Adipose tissue (tissue), 3 donors: ENCODE measurements around the gene DUSP22. TPM values are rescaled to one million over a fixed set of nuclear protein-coding genes. Genes with fewer than 3 reads are reported as not detected.
A peak's percentile ranks its signal among the peaks of the same experiment; 100 is the strongest.
"Not testable (repeated sequence)": the region's sequence is repeated elsewhere in the genome, so short reads cannot be mapped to it uniquely, and the experiment has no call there.

Experiments used
- H3K27ac ChIP-seq: one replicate; pipeline ENCODE4 v1.5.1; 2013; ENCODE audit warnings: low read depth, low read length
- WGBS, 3 donors: extraction: QIAGEN DNeasy Blood & Tissue Kit; methylation state at CpG; one replicate each; pipeline ENCODE4 v1.1.7; 2013; 5-methylcytosine and 5-hydroxymethylcytosine counted together
- polyA plus RNA-seq, 3 donors: library from polyadenylated mRNA; stranded (reverse); fragments of 200-250 nt; gene quantifications; one replicate each; pipeline ENCODE4 v1.2.3, GENCODE V29; 2013
- donor health status: healthy with polysubstance abuse.
- donor health status: Bipolar disorder and iron deficiency.
- donor health status: healthy.

Gene DUSP22
- polyA plus RNA-seq = 10 to 100 TPM; 38.5 to 58.3 (median 47.0) TPM

- WGBS, 3 donors = 16 to 30% (median 25%) methylated on average over 80 to 85 of the region's 85 CpGs
- H3K27ac ChIP-seq = peak within 1 kb of the TSS; percentile 90
Measured at GRCh38 chr6:291697-292505, at the start of gene DUSP22. Gene DUSP22, plus strand, starts transcription at chr6:292487. Its CDS starts 53 bp downstream, at chr6:292540.

GRCh38 chr6:246352-246751 is 45.9 kb upstream of the DUSP22 start:
- WGBS, 3 donors = 81 to 83% (median 82%) methylated on average over 8 of the region's 8 CpGs
- no peak overlapping the region for H3K27ac ChIP-seq

GRCh38 chr6:247351-247750 is 44.9 kb upstream of the DUSP22 start:
- no peak overlapping the region for H3K27ac ChIP-seq
- 77 to 84% (median 81%) methylated on average over 5 of the region's 5 CpGs for WGBS, 3 donors

- WGBS, 3 donors = 87 to 88% (median 88%) methylated on average over 6 of the region's 6 CpGs
- H3K27ac ChIP-seq = not testable (repeated sequence)
Measured at GRCh38 chr6:248046-248445, 44.2 kb upstream of the DUSP22 start.

GRCh38 chr6:250676-251075 is 41.6 kb upstream of the DUSP22 start:
- no peak overlapping the region for H3K27ac ChIP-seq

GRCh38 chr6:251920-252319 is 40.4 kb upstream of the DUSP22 start:
- 74 to 93% (median 87%) methylated on average over 2 of the region's 2 CpGs for WGBS, 3 donors
- H3K27ac ChIP-seq = no peak overlapping the region

GRCh38 chr6:252775-253535 is 39.3 kb upstream of the DUSP22 start:
- 42 to 73% (median 44%) methylated on average over 8 of the region's 8 CpGs for WGBS, 3 donors

GRCh38 chr6:254016-254415 is 38.3 kb upstream of the DUSP22 start:
- 61 to 82% (median 66%) methylated on average over 8 of the region's 8 CpGs for WGBS, 3 donors

More at GRCh38 chr6:252775-253535, 39.3 kb upstream of the DUSP22 start:
- H3K27ac ChIP-seq = no peak overlapping the region

GRCh38 chr6:255041-255750 is 37.1 kb upstream of the DUSP22 start:
- H3K27ac ChIP-seq = no peak overlapping the region
- 86 to 89% (median 88%) methylated on average over 9 of the region's 9 CpGs for WGBS, 3 donors

More at GRCh38 chr6:254016-254415, 38.3 kb upstream of the DUSP22 start:
- no peak overlapping the region for H3K27ac ChIP-seq

GRCh38 chr6:255751-256083 is 36.6 kb upstream of the DUSP22 start:
- 69 to 86% (median 79%) methylated on average over 8 of the region's 8 CpGs for WGBS, 3 donors

GRCh38 chr6:256169-256568 is 36.1 kb upstream of the DUSP22 start:
- WGBS, 3 donors = 87 to 99% (median 98%) methylated on average over 8 to 9 of the region's 9 CpGs
- H3K27ac ChIP-seq = no peak overlapping the region

More at GRCh38 chr6:255751-256083, 36.6 kb upstream of the DUSP22 start:
- H3K27ac ChIP-seq = no peak overlapping the region

GRCh38 chr6:257031-257725 is 35.1 kb upstream of the DUSP22 start:
- H3K27ac ChIP-seq = no peak overlapping the region
- 45 to 64% (median 45%) methylated on average over 8 of the region's 8 CpGs for WGBS, 3 donors

GRCh38 chr6:257774-258173 is 34.5 kb upstream of the DUSP22 start:
- H3K27ac ChIP-seq = no peak overlapping the region
- 38 to 73% (median 73%) methylated on average over 1 of the region's 1 CpG for WGBS, 3 donors

- 75 to 87% (median 87%) methylated on average over 5 of the region's 5 CpGs for WGBS, 3 donors
- no peak overlapping the region for H3K27ac ChIP-seq
Measured at GRCh38 chr6:259316-259715, 33.0 kb upstream of the DUSP22 start.

GRCh38 chr6:259901-260508 is 32.3 kb upstream of the DUSP22 start:
- H3K27ac ChIP-seq = no peak overlapping the region
- 53 to 61% (median 55%) methylated on average over 5 of the region's 5 CpGs for WGBS, 3 donors

GRCh38 chr6:264626-265025 is 27.7 kb upstream of the DUSP22 start:
- 80 to 93% (median 90%) methylated on average over 2 of the region's 2 CpGs for WGBS, 3 donors
- no peak overlapping the region for H3K27ac ChIP-seq

GRCh38 chr6:268394-268935 is 23.8 kb upstream of the DUSP22 start:
- 81 to 85% (median 84%) methylated on average over 5 of the region's 5 CpGs for WGBS, 3 donors

GRCh38 chr6:273551-274058 is 18.7 kb upstream of the DUSP22 start:
- no peak overlapping the region for H3K27ac ChIP-seq
- 36 to 51% (median 45%) methylated on average over 2 of the region's 2 CpGs for WGBS, 3 donors

More at GRCh38 chr6:268394-268935, 23.8 kb upstream of the DUSP22 start:
- H3K27ac ChIP-seq = no peak overlapping the region
